ENCODE measurements around the gene NPW.

NPW gene

GRCh38 chr16:2064368-2064945 lies 44.9 kb downstream of the NPW start:
- Histone ChIP-seq H3K4me3 (replicated peaks; ENCODE audit: low read depth, low read length) (no peak overlapping the region), H3K27me3 (replicated peaks; ENCODE audit: control insufficient read depth, insufficient read depth, low read length) (no peaks in the 10 kb centered on the region), H3K36me3 (ENCODE audit: control insufficient read depth, insufficient read depth, low read length) (peaks cover 26% of the 10 kb centered on the region)
- DNase-seq (ENCODE audit: extremely low read depth, insufficient read length), result no peak
- TF ChIP-seq CTCF (IDR thresholded peaks at IDR 0.05; ENCODE audit: insufficient read depth, low read length, poor library complexity, severe bottlenecking), result no peak

- no peaks in the 10 kb centered on the region for H3K27me3 ChIP-seq (replicated peaks; ENCODE audit: control insufficient read depth, insufficient read depth, low read length)
- H3K36me3 ChIP-seq (ENCODE audit: control insufficient read depth, insufficient read depth, low read length), result peaks cover 28% of the 10 kb centered on the region
- no peak overlapping the region for H3K4me3 ChIP-seq (replicated peaks; ENCODE audit: low read depth, low read length)
- DNase-seq (ENCODE audit: extremely low read depth, insufficient read length), result no peak
- TF ChIP-seq CTCF (IDR thresholded peaks at IDR 0.05; ENCODE audit: insufficient read depth, low read length, poor library complexity, severe bottlenecking), result no peak
Measured at GRCh38 chr16:2066139-2066538, 46.6 kb downstream of the NPW start.

All from GM06990 (cell line).